H9 (cell line): Measurements from ENCODE around the gene MYO15B. TPM values are rescaled to one million over a fixed set of nuclear protein-coding genes. Genes with fewer than 3 reads are reported as not detected.

Source experiments
- DNase-seq: peaks from one replicate; pipeline ENCODE4 v3.0.0-alpha.2; 2017
- H2AFZ ChIP-seq: one replicate; pipeline ENCODE4 v1.6.1; 2013; ENCODE audit warnings: mild to moderate bottlenecking, low read length, control low read depth, moderate library complexity
- H2AK5ac ChIP-seq: 2 replicates; pipeline ENCODE4 v1.6.1; 2013; ENCODE audit warnings: low read length, control low read depth, mixed read lengths; ENCODE audit not compliant: insufficient read length
- H2BK120ac ChIP-seq: one replicate; pipeline ENCODE4 v1.6.1; 2013; ENCODE audit warnings: low read depth, mild to moderate bottlenecking, low read length, control low read depth, inconsistent platforms; ENCODE audit not compliant: poor library complexity, severe bottlenecking
- H2BK12ac ChIP-seq: 2 replicates; pipeline ENCODE4 v1.6.1; 2013; ENCODE audit warnings: low read length, control low read depth, mixed read lengths, low read depth; ENCODE audit not compliant: insufficient read length
- H2BK15ac ChIP-seq: 2 replicates; pipeline ENCODE4 v1.6.1; 2013; ENCODE audit warnings: low read depth, low read length, control low read depth
- H2BK20ac ChIP-seq: one replicate; pipeline ENCODE4 v1.6.1; 2013; ENCODE audit warnings: low read depth, mild to moderate bottlenecking, low read length, control low read depth, inconsistent platforms; ENCODE audit not compliant: poor library complexity, severe bottlenecking
- H2BK5ac ChIP-seq: 2 replicates; pipeline ENCODE4 v1.6.1; 2013; ENCODE audit warnings: low read length, control low read depth, mixed read lengths; ENCODE audit not compliant: insufficient read length
- H3K14ac ChIP-seq: 2 replicates; pipeline ENCODE4 v1.6.1; 2013; ENCODE audit warnings: low read length, control low read depth; ENCODE audit not compliant: insufficient read depth
- H3K18ac ChIP-seq: 2 replicates; pipeline ENCODE4 v1.6.1; 2013; ENCODE audit warnings: low read depth, mild to moderate bottlenecking, mixed read lengths, low read length, control low read depth; ENCODE audit not compliant: insufficient read length
- H3K23ac ChIP-seq: 2 replicates; pipeline ENCODE4 v1.6.1; 2013; ENCODE audit warnings: low read length, control low read depth, mixed read lengths, low read depth; ENCODE audit not compliant: insufficient read length
- H3K23me2 ChIP-seq: 2 replicates; pipeline ENCODE4 v1.6.1; 2013; ENCODE audit warnings: low read depth, mild to moderate bottlenecking, mixed read lengths, low read length, control low read depth; ENCODE audit not compliant: insufficient read length, poor library complexity, severe bottlenecking
- H3K27ac ChIP-seq: 2 replicates; pipeline ENCODE4 v1.5.1; 2013; ENCODE audit warnings: low read length, control low read depth, mixed read lengths, low read depth; ENCODE audit not compliant: insufficient read length
- H3K27me3 ChIP-seq: 2 replicates; pipeline ENCODE4 v1.6.1; 2013; ENCODE audit warnings: low read length, control low read depth, inconsistent platforms; ENCODE audit not compliant: insufficient read depth
- H3K4ac ChIP-seq: 2 replicates; pipeline ENCODE4 v1.6.1; 2013; ENCODE audit warnings: low read depth, mild to moderate bottlenecking, control low read depth, inconsistent platforms, low read length, moderate library complexity
- H3K4me1 ChIP-seq: 2 replicates; pipeline ENCODE4 v1.6.1; 2013; ENCODE audit warnings: low read length, control low read depth, inconsistent platforms; ENCODE audit not compliant: insufficient read depth
- H3K4me2 ChIP-seq: 2 replicates; pipeline ENCODE4 v1.6.1; 2013; ENCODE audit warnings: low read length, control low read depth, mixed read lengths; ENCODE audit not compliant: insufficient read length, insufficient read depth
- H3K56ac ChIP-seq: 2 replicates; pipeline ENCODE4 v1.6.1; 2013; ENCODE audit warnings: low read depth, mild to moderate bottlenecking, mixed read lengths, low read length, control low read depth; ENCODE audit not compliant: insufficient read length
- H3K79me1 ChIP-seq: 2 replicates; pipeline ENCODE4 v1.6.1; 2013; ENCODE audit warnings: low read depth, mild to moderate bottlenecking, moderate library complexity, low read length, control low read depth, inconsistent platforms; ENCODE audit not compliant: insufficient read depth, poor library complexity, severe bottlenecking
- H3K79me2 ChIP-seq: 2 replicates; pipeline ENCODE4 v1.6.1; 2013; ENCODE audit warnings: low read length, control low read depth, inconsistent platforms; ENCODE audit not compliant: insufficient read depth
- H3K9ac ChIP-seq: 2 replicates; pipeline ENCODE4 v1.6.1; 2013; ENCODE audit warnings: low read length, control low read depth, mixed read lengths; ENCODE audit not compliant: insufficient read length; ENCODE audit errors: extremely low read depth
- H3K9me3 ChIP-seq: one replicate; pipeline ENCODE4 v1.6.1; 2013; ENCODE audit warnings: low read depth, low read length, inconsistent platforms; ENCODE audit not compliant: control insufficient read depth
- H3T11ph ChIP-seq: one replicate; pipeline ENCODE4 v1.6.1; 2013; ENCODE audit warnings: mild to moderate bottlenecking, low read length, control low read depth, inconsistent platforms
- H4K20me1 ChIP-seq: one replicate; pipeline ENCODE4 v1.6.1; 2013; ENCODE audit not compliant: control insufficient read depth, insufficient read length, insufficient read depth
- H4K5ac ChIP-seq: 2 replicates; pipeline ENCODE4 v1.6.1; 2013; ENCODE audit warnings: low read depth, mild to moderate bottlenecking, mixed read lengths, low read length, control low read depth; ENCODE audit not compliant: insufficient read length
- H4K8ac ChIP-seq: replicated peaks from 2 replicates; pipeline ENCODE4 v1.6.1; 2013; ENCODE audit warnings: low read length, control low read depth, mixed read lengths, low read depth; ENCODE audit not compliant: insufficient read length
- H4K91ac ChIP-seq: 2 replicates; pipeline ENCODE4 v1.6.1; 2013; ENCODE audit warnings: low read depth, mild to moderate bottlenecking, moderate library complexity, mixed read lengths, low read length, control low read depth; ENCODE audit not compliant: insufficient read length
- H3K27ac Mint-ChIP-seq, 3 experiments: 2 replicates in 2 of 3; 3 replicates in 1 of 3; pipeline ENCODE4 v1.8.0; 2020 to 2021; ENCODE audit warnings: mixed read lengths in 3 of 3, mild to moderate bottlenecking in 1 of 3, moderate library complexity in 1 of 3
- H3K27me3 Mint-ChIP-seq: 2 replicates; pipeline ENCODE4 v1.8.0; 2021; ENCODE audit warnings: low read depth, mild to moderate bottlenecking, moderate library complexity, mixed read lengths
- H3K36me3 Mint-ChIP-seq, 3 experiments: 2 replicates in 2 of 3; 3 replicates in 1 of 3; pipeline ENCODE4 v1.8.0; 2020 to 2021; ENCODE audit warnings: low read depth in 3 of 3, mixed read lengths in 3 of 3; ENCODE audit not compliant: insufficient read depth in 1 of 3
- H3K4me1 Mint-ChIP-seq, 2 experiments: 2 replicates each; pipeline ENCODE4 v1.8.0; 2020; ENCODE audit warnings: mixed read lengths in 2 of 2
- H3K4me3 Mint-ChIP-seq, 2 experiments: 2 replicates in 1 of 2; 3 replicates in 1 of 2; pipeline ENCODE4 v1.8.0; 2020 to 2021; ENCODE audit warnings: mild to moderate bottlenecking in 2 of 2, mixed read lengths in 2 of 2, moderate library complexity in 1 of 2
- H3K9me3 Mint-ChIP-seq, 2 experiments: 2 replicates in 1 of 2; 3 replicates in 1 of 2; pipeline ENCODE4 v1.8.0; 2020; ENCODE audit warnings: mild to moderate bottlenecking in 2 of 2, mixed read lengths in 2 of 2, moderate library complexity in 1 of 2
- CTCF ChIP-seq: fragments of 200-600 bp; sonication (generic); conservative IDR thresholded peaks from 3 replicates; pipeline ENCODE4 v1.8.0; 2021; ENCODE audit warnings: antibody characterized with exemption, mild to moderate bottlenecking
- WGBS: extraction: QIAGEN DNeasy Blood & Tissue Kit; methylation state at CpG from one replicate; pipeline ENCODE4 v1.1.7; 2013; ENCODE audit warnings: missing lambda C conversion rate, low lambda C conversion rate, mixed read lengths; ENCODE audit not compliant: insufficient read length; ENCODE audit errors: extremely low coverage; 5-methylcytosine and 5-hydroxymethylcytosine counted together
- total RNA-seq: library from RNA; stranded (reverse); gene quantifications from 2 replicates; pipeline ENCODE4 v1.2.1, GENCODE V29; 2021

The MYO15B gene
- total RNA-seq, 1 experiment from 2014 or later: 41.9 TPM

DNA sequence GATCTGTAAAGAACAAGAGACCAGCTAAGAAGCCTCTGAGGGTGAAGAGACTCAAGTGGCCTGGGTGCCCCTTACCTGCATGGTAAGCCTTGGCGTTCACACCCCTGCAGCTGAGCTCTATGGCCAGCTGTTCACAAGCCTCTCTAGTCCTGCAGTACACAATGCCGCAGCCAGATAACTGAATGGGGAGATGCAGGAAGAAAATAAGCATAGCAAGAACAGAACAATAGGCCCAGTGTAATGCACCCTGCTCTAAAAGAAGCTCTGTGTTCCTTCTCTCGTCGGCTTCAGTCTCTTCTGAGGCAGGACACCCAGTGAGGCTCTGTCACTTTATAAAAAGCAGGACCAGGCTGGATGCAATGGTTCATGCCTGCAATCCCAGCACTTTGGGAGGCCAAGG is 73.9 kb downstream of the MYO15B start:
- no peak overlapping the region for H2AK5ac ChIP-seq
- no peaks in the 10 kb centered on the region for H3K23me2 ChIP-seq
- no peak overlapping the region for H3K4me2 ChIP-seq
- H3K14ac ChIP-seq: no peak overlapping the region
- H3T11ph ChIP-seq: no peak overlapping the region
- H3K56ac ChIP-seq: no peak overlapping the region
- no peaks in the 10 kb centered on the region for H3K9me3 ChIP-seq
- TF ChIP-seq CTCF: no peak
- no peak overlapping the region for H3K27ac ChIP-seq
- Mint-ChIP-seq H3K4me1 (peaks cover 3 to 5% of the 10 kb centered on the region in 2 experiments; a peak in 3 of 4 replicates), H3K27ac (no peak overlapping the region), H3K4me3 (no peak overlapping the region), H3K27me3 (no peaks in the 10 kb centered on the region), H3K9me3 (no peaks in the 10 kb centered on the region), H3K36me3 (peaks cover 4 to 40% (median 36%) of the 10 kb centered on the region in 3 experiments; a peak in 6 of 7 replicates)
- H2AFZ ChIP-seq: no peak overlapping the region
- no peak overlapping the region for H2BK15ac ChIP-seq
- H3K23ac ChIP-seq: no peak overlapping the region
- no peaks in the 10 kb centered on the region for H3K4me1 ChIP-seq
- no peak overlapping the region for H2BK5ac ChIP-seq
- WGBS: no CpG with 5 or more reads among the region's 4 CpGs
- H3K79me2 ChIP-seq: peaks cover 2% of the 10 kb centered on the region; the same call in 1 of the 2 replicates
- no peak overlapping the region for H4K5ac ChIP-seq
- no peak overlapping the region for H2BK12ac ChIP-seq
- no peak overlapping the region for H3K18ac ChIP-seq
- no peaks in the 10 kb centered on the region for H3K79me1 ChIP-seq
- no peaks in the 10 kb centered on the region for H4K20me1 ChIP-seq
- no peak overlapping the region for H4K91ac ChIP-seq
- no peak overlapping the region for H2BK120ac ChIP-seq
- DNase-seq: no peak
- H3K27me3 ChIP-seq: no peaks in the 10 kb centered on the region
- H3K9ac ChIP-seq: no peak overlapping the region
- H2BK20ac ChIP-seq: no peak overlapping the region
- H3K4ac ChIP-seq: no peak overlapping the region
- H4K8ac ChIP-seq: no peak overlapping the region
